NCI-H1105 treated with DMSO at 0.1 percent for 48 hours (cell line): ENCODE results near the gene FLNC.

ENCODE experiments used
- DNase-seq: peaks from one replicate; lab custom pipeline; 2025; lab: John Stamatoyannopoulos, UW

FLNC gene

DNA sequence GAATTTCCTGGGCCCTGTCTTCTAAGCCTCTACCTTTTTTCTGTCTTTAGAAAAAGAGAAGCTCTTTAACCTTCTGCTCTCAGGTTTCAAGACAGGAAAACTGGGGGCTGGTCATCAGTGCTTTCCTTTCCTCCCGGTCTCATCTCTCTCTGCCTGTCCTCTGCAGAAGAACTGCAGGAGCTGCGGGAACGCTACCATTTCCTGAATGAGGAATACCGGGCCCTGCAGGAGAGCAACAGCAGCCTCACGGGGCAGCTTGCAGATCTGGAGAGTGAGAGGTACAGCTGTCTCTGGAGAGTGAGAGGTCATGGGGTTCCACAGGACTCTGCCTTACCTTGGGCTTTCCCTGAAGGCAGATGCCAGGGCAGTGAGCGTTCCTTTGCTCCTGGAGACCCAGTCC, 25.7 kb upstream of the FLNC start:
- DNase-seq, result no peak

DNA sequence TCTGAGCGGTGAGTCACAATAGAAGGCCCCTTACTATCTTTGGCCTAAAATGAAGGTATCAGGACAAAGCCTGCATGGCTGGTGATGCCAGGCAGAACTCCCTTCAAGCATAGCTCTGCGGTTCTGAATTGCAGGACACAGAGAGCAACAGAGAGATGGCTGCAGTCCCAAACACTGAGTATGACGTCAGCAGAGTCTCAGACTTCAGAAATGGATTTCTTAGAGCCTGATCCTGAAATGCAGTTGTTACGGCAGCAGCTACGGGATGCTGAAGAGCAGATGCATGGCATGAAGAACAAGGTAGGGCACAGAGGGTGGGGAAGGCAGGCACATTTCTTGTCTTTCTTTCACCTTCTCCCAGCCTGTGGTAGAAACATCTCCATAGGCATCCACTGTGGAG, 25.0 kb upstream of the FLNC start:
- no peak for DNase-seq

DNA sequence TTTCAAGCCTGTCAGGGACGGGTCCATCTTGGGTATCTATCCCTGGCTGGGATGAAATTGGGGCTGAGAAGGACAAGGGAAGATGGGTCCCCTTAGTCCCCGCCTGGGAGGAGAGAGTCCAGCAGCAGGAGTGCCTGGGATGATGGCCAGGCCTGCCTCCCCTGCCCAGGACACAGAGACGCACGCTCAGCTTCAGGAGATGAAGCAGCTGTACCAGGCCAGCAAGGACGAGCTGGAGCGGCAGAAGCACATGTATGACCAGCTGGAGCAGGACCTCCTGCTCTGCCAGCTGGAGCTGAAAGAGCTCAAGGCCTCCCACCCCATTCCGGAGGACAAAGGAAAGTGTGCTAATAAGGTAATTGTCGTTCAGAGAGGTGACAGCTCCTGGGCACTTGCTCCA, 23.0 kb upstream of the FLNC start:
- no peak for DNase-seq

DNA sequence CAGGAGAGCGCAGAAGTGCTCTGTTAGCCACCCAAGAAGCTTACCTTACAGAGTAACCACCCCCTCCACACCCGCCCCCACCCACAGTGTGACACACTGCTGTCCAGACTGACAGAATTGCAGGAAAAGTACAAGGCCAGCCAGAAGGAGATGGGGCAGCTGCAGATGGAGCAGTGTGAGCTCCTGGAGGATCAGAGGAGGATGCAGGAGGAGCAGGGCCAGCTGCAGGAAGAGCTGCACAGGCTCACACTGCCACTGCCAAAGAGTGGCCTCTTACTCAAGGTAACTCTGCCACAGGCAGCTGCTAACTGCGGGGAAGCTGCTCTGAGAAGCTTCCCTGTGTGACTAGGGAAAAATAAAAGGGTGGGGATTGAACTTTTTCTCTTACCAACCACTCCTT, 20.8 kb upstream of the FLNC start:
- no peak for DNase-seq

DNA sequence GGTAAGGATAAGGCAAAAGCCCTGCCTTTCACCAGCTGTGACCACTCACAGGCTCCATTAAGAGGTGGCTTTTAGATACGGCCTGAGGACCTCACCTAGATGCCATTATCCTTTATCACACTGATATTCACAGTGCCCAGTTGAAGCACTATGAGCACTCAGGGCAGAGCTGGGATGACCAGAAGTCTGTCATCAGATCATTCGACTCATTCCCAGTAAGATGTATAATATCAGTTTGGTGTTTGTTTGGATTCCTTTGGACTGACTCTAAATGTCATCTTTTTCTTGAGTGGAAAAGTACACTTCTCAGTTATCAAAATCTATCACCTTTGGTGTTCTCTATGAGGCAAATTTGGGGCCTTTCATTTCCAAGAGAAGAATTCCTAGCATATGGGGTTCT, 19.7 kb upstream of the FLNC start:
- no peak for DNase-seq

DNA sequence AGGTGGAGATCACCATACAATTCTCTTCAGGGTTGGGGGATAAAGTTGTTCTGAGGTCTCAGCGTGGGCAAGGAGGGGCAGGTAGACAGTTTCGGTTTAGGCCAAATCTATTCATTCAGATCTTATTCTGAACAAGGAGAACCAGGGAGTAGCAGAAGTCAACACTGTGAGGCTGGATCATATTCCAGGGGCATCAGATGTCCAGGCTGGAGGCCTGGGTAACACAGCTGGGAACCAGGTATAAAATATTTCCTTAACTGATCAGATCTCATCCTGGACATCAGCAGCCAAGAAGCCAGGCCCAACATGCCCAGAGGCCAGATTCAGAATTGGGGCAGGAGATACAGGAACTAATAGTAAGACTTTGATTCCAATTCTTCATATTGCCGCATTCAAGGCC, 19.2 kb upstream of the FLNC start:
- no peak for DNase-seq

DNA sequence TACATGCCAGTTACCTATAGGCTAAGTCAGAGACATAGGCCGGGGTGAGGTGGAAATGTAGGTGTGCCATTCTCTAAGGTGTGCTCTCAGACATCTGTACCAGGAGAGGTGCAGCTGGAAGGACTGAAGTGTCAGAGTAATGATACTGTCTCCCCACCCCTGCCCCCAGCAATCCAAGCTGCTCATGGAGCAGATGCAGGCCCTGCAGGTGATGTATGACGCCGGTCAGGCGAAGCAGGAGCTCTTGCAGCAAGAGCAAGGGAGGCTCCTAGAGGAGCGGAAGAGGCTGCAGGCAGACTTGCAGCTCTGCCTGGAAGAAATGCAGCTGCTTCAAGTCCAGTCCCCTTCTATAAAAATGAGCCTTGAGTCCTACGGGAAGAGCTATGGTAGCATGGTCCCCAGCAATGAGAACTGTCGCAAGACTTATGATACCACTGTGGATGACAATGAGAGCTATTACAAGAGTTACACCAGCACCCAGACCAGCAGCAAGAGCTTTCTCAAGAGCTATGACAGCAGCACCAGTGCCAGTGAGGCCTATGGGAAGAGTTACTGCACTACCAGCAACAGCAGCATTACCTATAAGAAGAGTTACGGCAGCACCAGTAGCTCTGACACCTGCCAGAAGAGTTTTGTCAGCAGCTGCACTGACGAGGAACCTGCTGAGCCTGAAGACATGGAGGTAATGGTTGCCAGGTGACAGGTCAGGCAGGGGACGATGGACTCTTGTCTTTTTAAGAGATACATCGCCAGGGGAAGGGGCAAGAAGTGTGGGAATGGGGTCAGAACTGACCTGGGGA, 18.4 kb upstream of the FLNC start:
- no peak for DNase-seq

DNA sequence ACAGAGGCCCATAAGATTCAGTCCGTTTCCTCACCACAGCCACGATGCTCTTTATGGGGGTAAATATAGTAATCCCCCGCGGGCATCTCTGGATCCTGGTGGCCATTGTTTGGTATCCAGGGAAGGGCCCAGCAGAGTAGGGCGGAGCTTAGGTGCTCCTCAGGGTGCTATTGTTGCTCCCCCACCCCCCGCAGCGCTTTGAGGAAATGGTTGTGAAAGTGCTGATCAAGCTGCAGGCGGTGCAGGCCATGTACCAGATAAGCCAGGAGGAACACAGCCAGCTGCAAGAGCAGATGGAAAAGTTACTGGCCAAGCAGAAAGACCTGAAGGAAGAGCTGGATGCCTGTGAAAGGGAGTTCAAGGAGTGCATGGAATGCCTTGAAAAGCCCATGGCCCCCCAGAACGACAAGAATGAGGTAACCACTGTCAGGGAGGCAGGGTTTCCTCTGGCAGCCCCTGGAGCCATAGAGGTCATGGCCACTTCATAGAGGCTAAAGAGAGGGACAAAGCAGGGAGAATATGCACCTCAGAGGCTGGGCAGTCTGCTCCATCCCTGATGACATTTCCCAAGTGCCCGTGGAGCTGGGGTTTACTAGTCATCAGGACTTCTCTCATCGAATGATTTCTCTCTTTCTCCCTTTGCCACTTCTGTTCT, 17.6 kb upstream of the FLNC start:
- no peak for DNase-seq

DNA sequence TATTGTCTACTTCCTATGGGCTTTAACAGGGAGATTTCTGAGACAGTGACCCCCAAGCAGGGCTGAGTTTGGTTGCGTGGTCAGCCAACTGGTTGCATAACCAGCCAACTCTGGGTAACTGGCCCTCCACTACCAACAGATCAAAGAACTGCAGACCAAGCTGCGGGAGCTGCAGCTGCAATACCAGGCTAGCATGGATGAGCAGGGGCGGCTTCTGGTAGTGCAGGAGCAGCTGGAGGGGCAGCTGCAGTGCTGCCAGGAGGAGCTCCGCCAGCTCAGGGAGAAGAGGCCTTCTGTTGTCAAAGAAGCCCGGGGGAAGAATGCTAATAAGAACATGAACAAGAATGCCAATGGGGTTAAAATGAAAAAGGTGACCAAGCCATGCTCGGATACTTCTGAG, 15.7 kb upstream of the FLNC start:
- no peak for DNase-seq

DNA sequence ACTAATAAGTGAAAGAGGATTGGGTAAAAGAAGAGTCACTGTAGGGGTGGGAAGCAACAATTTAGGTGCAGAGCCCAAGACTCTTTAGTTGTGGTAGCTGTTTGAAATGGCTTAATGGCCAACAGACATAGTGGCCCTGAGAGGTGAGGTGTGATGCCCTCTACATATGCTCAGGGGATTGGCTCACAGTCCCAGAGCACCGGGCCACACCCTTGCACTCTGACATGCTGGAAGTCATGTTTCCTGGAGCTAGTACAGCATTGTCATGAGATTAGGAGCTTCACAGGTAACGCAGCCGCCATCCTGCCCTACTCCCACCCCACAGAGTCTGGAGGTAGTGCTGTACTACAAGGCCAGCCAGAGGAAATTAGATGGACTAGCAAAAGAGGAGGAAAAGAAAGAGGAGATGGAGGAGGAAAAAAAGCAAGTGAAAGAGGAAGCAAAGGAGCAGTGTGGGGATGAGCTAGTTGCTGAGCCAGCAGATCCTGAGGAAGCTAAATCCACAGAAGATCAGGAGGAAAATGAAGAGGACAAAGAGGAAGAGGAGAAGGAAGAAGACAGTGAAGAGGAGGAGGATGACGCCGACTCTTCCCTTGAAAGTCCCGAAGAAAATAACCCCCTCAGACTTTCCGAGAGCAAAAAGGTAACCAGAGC, 14.8 kb upstream of the FLNC start:
- DNase-seq, result no peak

DNA sequence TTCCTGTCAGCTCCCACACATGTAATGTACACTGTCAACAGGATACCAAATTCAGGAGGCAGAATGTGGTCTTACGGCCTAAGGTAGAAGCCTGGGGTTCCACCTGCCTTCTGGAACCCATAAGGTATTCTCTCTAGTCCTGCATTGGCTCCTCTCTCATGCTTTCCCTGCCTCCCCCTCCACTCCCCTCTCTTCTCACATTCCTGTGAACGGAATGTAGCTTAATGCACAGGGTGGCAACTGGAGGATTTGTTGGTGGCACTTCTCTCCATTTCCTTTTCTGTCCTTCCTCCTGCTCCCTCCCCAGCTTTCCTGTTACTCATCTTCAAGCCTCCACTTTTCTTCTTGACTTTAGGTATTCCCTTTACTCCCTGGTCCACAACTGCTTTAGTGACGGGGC, 11.5 kb upstream of the FLNC start:
- no peak for DNase-seq

DNA sequence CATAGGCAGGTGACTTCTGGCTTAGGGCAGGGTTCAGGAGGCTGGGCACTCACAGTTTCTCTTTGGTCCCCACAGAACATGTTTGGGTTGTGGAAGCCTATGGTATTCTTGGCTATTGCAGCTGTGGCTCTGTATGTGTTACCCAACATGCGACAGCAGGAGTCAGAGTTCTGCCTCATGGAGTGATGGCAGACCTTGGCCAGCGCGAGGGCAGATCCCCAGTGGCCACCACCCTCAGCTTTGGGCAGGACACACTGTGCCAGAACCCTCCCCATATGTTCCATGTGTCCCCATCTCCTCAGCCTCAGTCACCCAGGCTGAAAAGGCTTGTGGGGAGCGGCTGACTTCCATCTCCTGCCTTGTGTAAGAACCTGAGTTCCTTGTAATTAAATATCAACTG, 8.5 kb upstream of the FLNC start:
- no peak for DNase-seq

DNA sequence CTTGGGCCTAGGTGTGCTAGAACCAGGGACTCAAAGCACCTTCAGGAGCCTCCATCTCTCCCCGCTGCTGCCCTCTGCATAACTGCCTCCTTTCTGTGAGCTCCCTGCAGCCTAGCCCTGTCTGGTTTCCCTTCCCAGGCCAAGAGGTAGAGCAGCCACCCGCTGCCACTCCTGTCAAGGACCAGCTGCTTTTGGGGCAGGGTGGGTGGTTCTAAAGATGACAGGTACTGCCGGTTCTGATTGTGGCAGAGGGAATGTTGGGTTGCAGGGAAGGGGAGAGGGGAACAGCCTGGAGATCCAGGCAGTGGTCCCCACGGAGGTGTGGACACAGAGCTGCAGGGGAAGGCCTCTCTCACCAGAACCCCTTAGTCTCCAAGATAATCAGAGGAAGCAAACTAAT, 3.7 kb upstream of the FLNC start:
- no peak for DNase-seq

DNA sequence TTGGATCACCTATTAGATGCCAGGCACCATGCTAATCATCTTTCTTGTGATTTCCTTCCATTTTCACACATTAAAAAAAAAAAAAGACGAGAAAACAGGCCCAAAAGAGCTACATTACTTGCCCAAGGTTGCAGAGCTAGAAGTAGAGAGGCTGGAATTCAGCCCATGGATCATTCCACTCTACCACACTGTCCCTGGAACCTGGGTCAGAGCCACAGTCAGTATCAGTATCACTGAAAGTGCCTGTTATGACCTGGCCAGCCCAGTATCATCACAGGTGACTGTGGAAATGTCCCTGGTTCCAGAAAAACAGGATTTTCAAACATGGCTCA, 3.3 kb upstream of the FLNC start:
- DNase-seq, result no peak

DNA sequence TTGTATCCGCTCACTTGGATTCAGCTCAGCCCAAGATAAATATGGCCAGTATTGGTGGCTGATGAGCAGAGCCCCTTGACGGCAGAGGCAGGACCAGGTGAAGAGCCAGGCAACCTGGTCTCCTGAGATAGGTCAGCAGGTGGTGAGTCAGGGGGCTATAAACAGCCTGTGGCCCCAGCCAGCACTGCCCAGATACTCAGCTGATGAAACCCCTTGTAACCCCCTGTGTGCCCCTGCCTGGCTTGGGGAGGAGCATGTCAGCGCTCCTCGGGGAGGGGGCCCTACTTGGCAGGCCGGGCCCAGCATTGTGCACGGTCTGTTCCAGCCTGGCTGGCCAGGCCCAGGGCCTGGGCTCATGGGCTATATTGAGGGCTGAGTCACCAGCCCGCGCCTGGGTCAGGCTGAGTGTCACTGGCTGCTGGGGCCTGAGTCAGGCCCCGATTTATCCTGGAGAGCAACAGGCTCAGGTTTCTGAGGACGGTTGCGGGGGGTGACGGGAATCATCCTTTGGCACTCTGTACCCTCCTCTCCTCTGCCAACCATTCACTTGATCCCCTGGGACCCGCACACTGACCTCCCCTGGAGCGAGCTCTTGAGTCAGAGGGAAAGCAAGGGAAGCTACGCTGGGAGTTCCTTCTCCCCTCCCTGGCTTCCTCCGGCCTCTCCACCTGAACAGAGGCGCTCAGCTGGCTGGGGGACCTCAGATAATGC, 2.8 kb upstream of the FLNC start:
- DNase-seq, result no peak

DNA sequence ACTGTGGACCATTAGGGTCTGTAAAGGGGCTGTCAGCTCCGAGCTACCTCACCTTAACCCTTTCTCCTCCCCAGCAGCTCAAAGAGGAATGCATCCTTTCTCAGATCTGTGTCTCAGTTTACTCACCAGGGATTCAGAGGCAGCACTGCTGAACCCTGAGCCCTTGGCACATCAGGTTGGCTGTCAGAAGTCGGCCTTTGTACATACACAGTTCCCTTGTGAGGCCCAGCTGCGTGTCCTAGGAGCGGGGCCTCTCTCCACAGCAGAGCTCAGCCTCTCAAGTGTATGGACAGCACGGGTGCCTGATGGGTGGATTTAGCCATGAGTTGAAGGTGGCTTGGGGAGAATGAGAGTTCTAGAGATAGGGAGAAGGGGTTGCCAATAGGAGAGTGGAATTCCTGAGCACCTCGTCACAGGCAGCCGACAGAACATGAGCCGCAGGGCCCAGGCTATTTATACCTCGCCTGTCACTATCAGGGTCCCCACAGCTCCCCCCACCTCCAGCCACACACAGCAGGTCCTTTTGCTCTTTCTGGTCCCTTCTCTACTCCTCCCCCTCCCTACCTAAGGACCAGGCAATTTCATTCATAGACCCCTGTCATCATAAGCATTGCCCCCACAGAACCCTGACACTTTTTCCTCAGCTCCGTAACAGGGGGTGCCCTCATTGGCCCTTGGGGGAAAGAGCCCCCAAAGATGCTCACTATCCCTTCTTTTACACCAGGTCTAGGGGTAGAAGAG, 2.1 kb upstream of the FLNC start:
- DNase-seq, result no peak

DNA sequence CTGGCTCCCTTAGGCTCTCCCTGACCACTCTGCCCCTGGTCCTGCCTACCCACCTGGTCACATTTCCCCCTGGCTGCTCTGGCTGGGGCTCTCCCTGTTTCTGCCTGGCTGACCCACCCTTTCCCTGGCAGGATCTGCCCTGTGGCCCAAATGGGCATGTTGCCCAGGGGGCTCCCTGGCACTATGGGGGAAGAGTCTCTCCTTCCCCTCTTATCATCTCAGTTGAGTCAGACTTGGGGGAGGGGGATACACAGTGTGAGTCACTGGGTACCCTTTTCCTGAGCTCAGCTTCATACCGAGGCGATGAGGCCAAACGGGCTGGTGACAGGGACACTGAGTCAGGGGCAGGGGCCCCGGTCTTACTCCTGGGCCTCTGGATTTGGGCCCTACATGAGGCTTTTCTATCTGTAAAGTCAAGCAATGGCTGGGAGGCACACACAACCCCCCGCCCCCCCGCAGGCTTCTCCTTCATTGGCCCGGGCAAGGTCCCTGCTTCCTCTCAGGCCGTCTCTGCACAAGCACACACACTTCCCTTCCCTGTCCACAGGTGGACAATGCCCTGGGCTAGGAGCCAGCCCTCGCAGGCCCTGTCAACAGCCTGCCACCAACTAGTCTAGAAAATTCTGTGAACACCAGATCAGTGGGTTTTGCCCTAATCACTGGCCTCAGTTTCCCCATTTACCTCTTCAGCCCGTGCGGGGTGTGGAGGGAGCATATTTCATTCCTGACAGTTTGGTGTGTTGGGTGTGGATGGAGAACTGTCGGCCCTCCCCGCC, 627 bp upstream of the FLNC start:
- no peak for DNase-seq

DNA sequence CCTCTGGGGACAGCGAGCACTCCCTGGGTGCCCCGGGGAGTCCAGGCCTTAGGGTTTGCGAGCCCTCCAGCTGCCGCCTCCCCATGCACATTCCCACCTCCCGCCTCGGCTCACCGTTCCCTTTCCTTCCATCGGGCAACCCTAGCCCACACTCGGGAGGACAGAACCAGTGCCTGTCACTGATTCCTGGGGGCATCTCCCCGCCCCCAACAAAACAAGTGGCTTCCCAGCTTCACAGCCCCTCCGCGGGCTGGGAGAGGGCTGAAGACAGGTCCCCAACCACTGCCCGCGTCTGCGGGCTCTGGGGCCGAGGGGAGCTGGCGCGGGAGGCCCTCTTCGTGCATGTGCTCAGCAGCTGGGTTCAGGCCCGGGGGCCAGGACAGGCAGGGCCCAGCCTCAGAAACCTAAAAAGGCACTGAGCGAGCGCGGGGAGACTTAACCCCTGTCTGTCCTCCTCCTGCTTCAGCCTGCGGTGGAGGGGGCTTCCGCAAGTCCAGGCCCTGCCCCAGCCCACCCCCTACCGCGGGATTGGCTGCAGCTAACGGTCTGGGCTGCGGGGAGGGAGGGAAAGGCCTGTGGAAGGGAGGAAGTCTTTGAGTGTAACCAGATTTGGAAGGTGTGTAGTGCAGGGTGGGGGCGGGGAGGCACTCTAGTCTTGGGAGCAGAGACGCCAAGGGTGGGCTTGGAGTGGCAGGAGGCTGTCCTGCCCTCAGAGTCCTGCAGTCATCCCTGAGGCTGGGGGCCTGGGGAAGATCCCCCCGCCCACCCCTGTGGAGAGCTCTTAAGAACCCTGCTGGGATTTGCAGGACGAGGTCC, 1.2 kb downstream of the FLNC start:
- no peak for DNase-seq

DNA sequence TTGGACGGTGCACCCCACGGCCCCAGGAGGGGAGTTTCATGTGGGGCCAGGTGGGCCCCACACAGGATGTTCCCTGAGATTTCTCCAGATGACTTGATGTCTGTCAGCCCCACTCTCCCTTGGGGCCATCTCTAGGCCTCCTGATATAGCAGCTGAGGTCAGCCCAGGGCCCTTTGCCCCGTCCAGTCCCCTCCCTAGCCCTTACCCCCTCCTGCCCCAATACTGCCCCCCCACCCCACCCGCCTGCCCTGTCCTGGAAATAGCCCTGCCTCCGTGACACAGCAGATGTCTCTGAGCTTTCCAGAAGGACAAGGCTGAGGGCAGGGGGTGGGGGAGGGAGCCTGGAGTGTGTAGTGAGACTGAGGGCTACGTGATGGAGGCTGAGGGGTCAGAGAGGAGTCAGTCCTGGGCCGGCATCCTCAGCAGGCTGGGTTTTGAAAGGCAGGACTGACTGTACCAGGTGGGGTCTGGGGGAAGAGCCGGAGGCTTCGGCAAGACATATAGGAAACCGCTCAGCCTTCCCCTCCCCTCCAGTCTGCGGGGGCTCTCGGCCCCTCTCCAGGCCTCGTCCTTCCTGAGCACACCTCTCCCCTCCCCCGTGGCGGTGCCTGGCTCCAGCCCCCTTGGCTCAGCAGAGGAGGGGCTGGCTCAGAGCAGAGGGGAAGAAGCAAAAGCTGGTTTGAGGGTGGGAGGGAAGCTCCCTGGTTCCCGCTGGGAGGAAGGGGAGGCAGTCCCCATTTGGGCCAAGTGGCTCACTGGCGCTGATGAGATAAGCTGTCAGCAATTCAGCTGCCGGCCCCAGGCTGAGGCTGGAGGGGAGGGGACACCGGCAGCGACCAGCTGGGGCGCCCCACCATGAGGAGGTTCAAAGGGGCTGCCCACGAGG, 2.0 kb downstream of the FLNC start:
- no peak for DNase-seq

DNA sequence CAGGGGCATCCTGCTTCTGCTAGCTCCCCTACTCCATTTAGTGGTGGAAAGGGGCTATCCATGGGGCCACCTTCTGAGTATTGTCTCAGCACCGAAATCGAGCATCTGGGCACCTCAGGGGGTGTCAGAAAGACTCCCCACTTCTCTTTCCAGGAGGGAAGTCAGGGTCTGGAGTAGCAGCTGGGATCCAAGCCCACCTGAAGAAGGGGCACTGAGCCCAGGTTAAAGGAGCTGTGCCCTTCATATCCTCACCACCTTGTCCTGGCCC, 2.6 kb downstream of the FLNC start:
- DNase-seq, result no peak
